ENCODE measurements around the gene OTUD7B. TPM values are rescaled to one million over a fixed set of nuclear protein-coding genes. Genes with fewer than 3 reads are reported as not detected.

The OTUD7B gene
- total RNA-seq, 4 donors from 2014 or later: 9.7 to 44.9 (median 28.8) TPM

GRCh38 chr1:149916898-149917252 is 93.7 kb downstream of the OTUD7B start:
- no peak for DNase-seq
- peak overlapping the region; percentile 58 to 67 for H3K27ac ChIP-seq
- intact Hi-C loops (cut with DNase I; ENCODE audit: low total_unique reads): no loop called here

GRCh38 chr1:149916193-149916897 is 94.2 kb downstream of the OTUD7B start:
- no peak for DNase-seq
- intact Hi-C loops (cut with DNase I; ENCODE audit: low total_unique reads): no loop called here
- Histone ChIP-seq H3K9me3 (no peaks in the 10 kb centered on the region), H3K36me3 (no peaks in the 10 kb centered on the region), H3K27me3 (no peaks in the 10 kb centered on the region), H3K27ac (peak overlapping the region; percentile 58 to 67), H3K4me1 (no peaks in the 10 kb centered on the region), H3K4me3 (peak overlapping the region; percentile 49 to 55)
- TF ChIP-seq POLR2A (IDR thresholded peaks at IDR 0.05) (no peak), CTCF (IDR thresholded peaks at IDR 0.05) (no peak)

More at GRCh38 chr1:149916898-149917252, 93.7 kb downstream of the OTUD7B start:
- Histone ChIP-seq H3K27me3 (no peaks in the 10 kb centered on the region), H3K4me1 (no peaks in the 10 kb centered on the region), H3K9me3 (no peaks in the 10 kb centered on the region), H3K4me3 (peak overlapping the region; percentile 49 to 55), H3K36me3 (no peaks in the 10 kb centered on the region)
- TF ChIP-seq POLR2A (IDR thresholded peaks at IDR 0.05) (no peak), CTCF (IDR thresholded peaks at IDR 0.05) (no peak)

GRCh38 chr1:149915429-149916192 is 94.9 kb downstream of the OTUD7B start:
- no peaks in the 10 kb centered on the region for H3K27me3 ChIP-seq
- TF ChIP-seq CTCF (IDR thresholded peaks at IDR 0.05): no peak
- H3K36me3 ChIP-seq: no peaks in the 10 kb centered on the region
- H3K27ac ChIP-seq: peak overlapping the region; percentile 58 to 67
- H3K9me3 ChIP-seq: no peaks in the 10 kb centered on the region
- H3K4me1 ChIP-seq: no peaks in the 10 kb centered on the region
- intact Hi-C loops (cut with DNase I; ENCODE audit: low total_unique reads): no loop called here
- no peak overlapping the region for H3K4me3 ChIP-seq
- no peak for DNase-seq

- H3K4me3 ChIP-seq: no peak overlapping the region
- H3K36me3 ChIP-seq: no peaks in the 10 kb centered on the region
- no peak overlapping the region for H3K27ac ChIP-seq
- no peaks in the 10 kb centered on the region for H3K27me3 ChIP-seq
- no peaks in the 10 kb centered on the region for H3K4me1 ChIP-seq
- intact Hi-C loops (cut with DNase I; ENCODE audit: low total_unique reads): no loop called here
- TF ChIP-seq POLR2A (IDR thresholded peaks at IDR 0.05) (no peak), CTCF (IDR thresholded peaks at IDR 0.05) (no peak)
- no peaks in the 10 kb centered on the region for H3K9me3 ChIP-seq
- no peak for DNase-seq
These were observed 96.0 kb downstream of the OTUD7B start for GRCh38 chr1:149914545-149914944.

GRCh38 chr1:149906570-149907075 is 103.9 kb downstream of the OTUD7B start:
- H3K27me3 ChIP-seq: no peaks in the 10 kb centered on the region
- no peaks in the 10 kb centered on the region for H3K9me3 ChIP-seq
- intact Hi-C loops (cut with DNase I; ENCODE audit: low total_unique reads): no loop called here
- H3K4me3 ChIP-seq: no peak overlapping the region
- no peaks in the 10 kb centered on the region for H3K36me3 ChIP-seq
- no peak overlapping the region for H3K27ac ChIP-seq
- no peak for DNase-seq
- no peaks in the 10 kb centered on the region for H3K4me1 ChIP-seq
- TF ChIP-seq CTCF (IDR thresholded peaks at IDR 0.05) (no peak), POLR2A (IDR thresholded peaks at IDR 0.05) (no peak)
